IMR-90 (cell line): ENCODE data around the gene SLIT3.

ENCODE experiments used
- CTCF ChIP-seq: conservative IDR thresholded peaks from 2 replicates; pipeline ENCODE4 v1.5.1; 2012; ENCODE audit warnings: mild to moderate bottlenecking, low read depth, low read length, improper control_type of control experiment
- ELK1 ChIP-seq: fragments of 150-350 bp; IDR thresholded peaks from 2 replicates; pipeline ENCODE4 v1.6.1; 2016; ENCODE audit warnings: low read depth, mild to moderate bottlenecking, low read length, moderate library complexity, borderline replicate concordance
- MAFK ChIP-seq: IDR thresholded peaks from 2 replicates; pipeline ENCODE4 v1.6.1; 2012; ENCODE audit warnings: low read depth, low read length, improper control_type of control experiment
- POLR2A ChIP-seq: IDR thresholded peaks from 2 replicates; pipeline ENCODE4 v1.6.1; 2012; ENCODE audit warnings: mild to moderate bottlenecking, low read depth, low read length
- RAD21 ChIP-seq: IDR thresholded peaks from 2 replicates; pipeline ENCODE4 v1.6.1; 2012; ENCODE audit warnings: low read length, improper control_type of control experiment

GRCh38 chr5:169268019-169268418, 32.9 kb downstream of the SLIT3 start:
- TF ChIP-seq CTCF (no peak), POLR2A (no peak), ELK1 (no peak), RAD21 (no peak), MAFK (no peak)
